Right lung (tissue), 10 donors: ENCODE measurements around the gene ZNF493. TPM values are rescaled to one million over a fixed set of nuclear protein-coding genes. Genes with fewer than 3 reads are reported as not detected.

Experiments
- DNase-seq, 2 donors: peaks; one replicate each; pipeline ENCODE4 v3.0.0-alpha.2; 2013
- long read RNA-seq, 8 donors: transcript quantifications; one replicate each; lab custom pipeline, GENCODE V29; 2026
- polyA plus RNA-seq, 5 donors: library from polyadenylated mRNA; unstranded; fragments of 120-200 nt; gene quantifications; one replicate each; pipeline versions ENCODE4 v1.2.1 to v1.2.3, GENCODE V29; 2013; ENCODE audit warnings: inconsistent platforms in 1 of 5, low replicate concordance in 1 of 5; ENCODE audit not compliant: insufficient read length in 5 of 5, insufficient read depth in 1 of 5

The ZNF493 gene
- polyA plus RNA-seq: 10 to 100 TPM; 23.1 to 79.5 (median 35.6) TPM
- long read RNA-seq, donor 1, transcript ZNF493-208 (1 exons, 1,769 nt): major isoform, 13 of 15 reads
- long read RNA-seq, donor 1, partial matches to known transcripts: 0 of 15 reads
- long read RNA-seq, donor 1, other reads (novel, unspliced or antisense): 0 of 15 reads
- long read RNA-seq, donor 2, full-length matches to known transcripts: 3 of 3 reads
- long read RNA-seq, donor 2, partial matches to known transcripts: 0 of 3 reads
- long read RNA-seq, donor 2, other reads (novel, unspliced or antisense): 0 of 3 reads
- long read RNA-seq, donor 3, full-length matches to known transcripts: 9 of 9 reads
- long read RNA-seq, donor 3, partial matches to known transcripts: 0 of 9 reads
- long read RNA-seq, donor 3, other reads (novel, unspliced or antisense): 0 of 9 reads
- long read RNA-seq, donor 4, full-length matches to known transcripts: 4 of 4 reads
- long read RNA-seq, donor 4, partial matches to known transcripts: 0 of 4 reads
- long read RNA-seq, donor 4, other reads (novel, unspliced or antisense): 0 of 4 reads
- long read RNA-seq, donor 5, partial matches to known transcripts: 0 of 4 reads
- long read RNA-seq, donor 5, other reads (novel, unspliced or antisense): 0 of 4 reads
- long read RNA-seq, donor 6, full-length matches to known transcripts: 4 of 4 reads
- long read RNA-seq, donor 6, partial matches to known transcripts: 0 of 4 reads
- long read RNA-seq, donor 6, other reads (novel, unspliced or antisense): 0 of 4 reads
- long read RNA-seq, donor 7, transcript ZNF493-208 (1 exons, 1,769 nt): major isoform, 5 of 6 reads
- long read RNA-seq, donor 7, partial matches to known transcripts: 0 of 6 reads
- long read RNA-seq, donor 7, other reads (novel, unspliced or antisense): 0 of 6 reads
- long read RNA-seq, donor 8, partial matches to known transcripts: 0 of 4 reads
- long read RNA-seq, donor 8, other reads (novel, unspliced or antisense): 0 of 4 reads

DNA sequence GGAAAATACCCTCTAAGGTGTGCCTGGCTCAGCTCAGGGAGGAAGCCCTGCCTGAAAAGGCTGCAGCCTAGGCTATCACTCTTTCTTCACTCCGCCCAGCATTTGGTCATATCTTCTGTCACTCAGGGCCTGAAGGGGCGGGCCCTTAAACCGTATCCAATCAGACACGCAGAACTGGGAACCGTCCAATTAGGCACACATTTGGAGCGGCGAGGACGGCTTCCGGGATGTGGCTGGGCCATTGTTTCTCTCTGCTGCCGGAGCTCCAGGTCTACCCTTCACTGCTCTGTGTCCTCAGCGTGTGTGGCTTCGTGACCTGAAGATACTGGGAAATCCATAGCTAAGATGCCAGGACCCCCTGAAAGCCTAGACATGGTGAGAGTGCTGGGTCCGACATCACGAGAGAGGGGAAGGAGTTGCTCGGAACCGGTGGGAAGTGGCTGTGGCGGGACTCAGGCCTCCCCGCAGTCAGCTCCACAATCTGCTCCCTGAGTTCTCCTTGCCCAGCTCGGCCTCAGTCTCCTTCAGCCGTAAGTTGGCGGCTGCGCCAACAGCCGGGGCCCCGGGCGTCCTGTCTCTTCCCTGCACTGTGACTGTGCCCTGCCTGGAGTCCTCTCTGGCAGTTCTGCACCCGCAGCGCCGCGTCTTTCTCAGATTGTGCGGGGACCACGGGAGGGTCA lies at the start of gene ZNF493:
Gene ZNF493 (plus strand): TSS at position 241 of the 680 bp plus-strand sequence. CDS start 105 bp downstream, at position 346.
- DNase-seq: peak; percentile 91 to 94

DNA sequence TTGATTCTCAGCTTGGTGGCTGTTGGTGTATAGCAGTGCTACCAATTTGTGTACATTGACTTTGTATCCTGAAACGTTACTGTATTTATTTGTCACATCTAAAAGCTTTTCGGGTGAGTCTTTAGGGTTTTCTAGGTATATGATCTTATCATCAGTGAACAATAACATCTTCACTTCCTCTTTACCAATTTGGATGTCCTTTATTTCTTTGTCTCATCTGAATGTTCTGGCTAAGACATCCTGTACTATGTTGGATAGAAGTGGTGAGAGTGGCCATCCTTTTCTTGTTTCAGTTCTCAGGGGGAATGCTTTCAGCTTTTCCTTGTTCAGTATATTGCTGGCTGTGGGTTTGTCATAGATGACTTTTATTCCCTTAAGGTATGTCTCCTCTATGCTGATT lies 44.1 kb upstream of the ZNF493 start:
- no peak for DNase-seq

DNA sequence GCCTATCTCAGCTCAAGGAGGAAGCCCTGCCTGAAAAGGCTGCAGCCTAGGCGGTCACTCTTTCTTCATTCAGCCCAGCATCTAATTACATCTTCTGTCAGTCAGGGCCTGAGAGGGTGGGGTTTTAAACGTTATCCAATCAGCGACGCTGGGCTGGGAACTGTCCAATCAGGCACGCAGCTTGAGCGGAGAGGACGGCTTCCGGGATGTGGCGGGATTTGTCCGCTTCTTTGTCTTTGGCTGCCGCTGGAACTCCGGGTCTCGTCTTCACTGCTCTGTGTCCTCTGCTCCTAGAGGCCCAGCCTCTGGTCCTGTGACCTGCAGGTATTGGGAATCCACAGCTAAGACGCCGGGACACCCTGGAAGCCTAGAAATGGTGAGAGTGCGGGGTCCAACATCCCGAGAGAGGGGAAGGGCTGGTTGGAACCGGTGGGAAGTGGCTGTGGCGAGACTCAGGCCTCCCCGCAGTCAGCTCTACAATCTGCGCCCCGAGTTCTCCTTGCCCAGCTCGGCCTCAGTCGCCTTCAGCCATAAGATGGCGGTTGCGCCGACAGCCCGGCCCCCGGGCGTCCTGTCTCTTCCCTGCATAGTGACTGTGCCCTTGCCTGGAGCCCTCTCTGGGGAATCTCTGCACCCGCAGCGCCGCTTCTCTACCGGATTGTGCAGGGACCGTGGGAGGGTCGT lies 38.0 kb upstream of the ZNF493 start, which contains the start of gene ZNF738:
Gene ZNF738 (plus strand): TSS at position 233 of the 684 bp plus-strand sequence. CDS start 141 bp downstream, at position 374.
- DNase-seq: peak; percentile 89 to 96

DNA sequence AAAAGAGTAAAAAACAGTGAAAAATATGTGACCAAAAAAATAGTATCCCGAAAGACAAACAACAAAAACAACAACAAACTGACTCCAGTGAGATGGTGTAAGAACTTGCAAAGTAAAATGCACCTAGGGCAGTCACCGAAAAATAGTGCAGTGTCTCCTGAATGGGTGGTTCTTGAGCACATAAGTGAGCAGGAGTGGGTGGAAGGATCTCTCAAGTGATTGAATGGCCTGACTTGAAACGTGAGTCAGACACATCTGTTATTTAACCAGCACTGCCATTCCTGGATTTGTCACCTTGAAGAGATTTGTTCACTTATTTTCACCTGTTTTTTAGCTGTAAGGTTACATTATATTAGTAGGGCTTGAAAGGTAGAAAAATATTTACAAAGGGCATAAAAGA lies 34.6 kb upstream of the ZNF493 start:
- no peak for DNase-seq

DNA sequence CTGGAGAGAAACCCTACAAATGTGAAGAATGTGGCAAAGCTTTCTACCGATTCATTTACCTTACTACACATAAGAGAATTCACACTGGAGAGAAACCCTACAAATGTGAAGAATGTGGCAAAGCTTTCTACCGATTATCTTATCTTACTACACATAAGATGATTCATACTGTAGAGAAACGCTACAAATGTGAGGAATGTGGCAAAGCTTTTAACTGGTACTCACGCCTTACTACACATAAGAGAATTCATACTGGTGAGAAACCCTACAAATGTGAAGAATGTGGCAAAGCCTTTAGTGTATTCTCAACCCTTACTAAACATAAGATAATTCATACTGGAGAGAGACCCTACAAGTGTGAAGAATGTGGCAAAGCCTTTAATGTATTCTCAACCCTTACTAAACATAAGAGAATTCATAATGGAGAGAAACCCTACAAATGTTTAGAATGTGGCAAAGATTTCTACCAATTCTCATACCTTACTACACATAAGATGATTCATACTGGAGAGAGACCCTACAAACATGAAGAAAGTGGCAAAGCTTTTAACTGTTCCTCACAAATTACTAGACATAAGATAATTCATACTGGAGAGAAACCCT lies 12.9 kb upstream of the ZNF493 start:
- DNase-seq: no peak

DNA sequence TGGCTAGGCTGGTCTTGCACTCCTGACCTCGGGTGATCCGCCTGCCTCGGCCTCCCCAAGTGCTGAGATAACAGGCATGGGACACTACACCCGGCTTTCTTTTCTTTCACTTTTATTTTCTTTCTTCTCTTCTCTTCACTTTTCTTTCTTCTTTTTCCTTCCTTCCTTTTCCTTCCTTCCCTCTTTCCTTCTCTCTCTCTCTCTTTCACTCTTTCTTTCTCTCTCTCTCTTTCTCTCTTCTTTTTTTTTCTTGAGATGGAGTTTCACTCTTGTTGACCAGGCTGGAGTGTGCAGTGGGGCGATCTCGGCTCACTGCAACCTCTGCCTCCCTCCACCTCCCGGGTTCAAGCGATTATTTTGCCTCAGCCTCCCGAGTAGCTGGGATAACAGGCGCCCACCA lies 812 bp upstream of the ZNF493 start:
- DNase-seq: no peak

DNA sequence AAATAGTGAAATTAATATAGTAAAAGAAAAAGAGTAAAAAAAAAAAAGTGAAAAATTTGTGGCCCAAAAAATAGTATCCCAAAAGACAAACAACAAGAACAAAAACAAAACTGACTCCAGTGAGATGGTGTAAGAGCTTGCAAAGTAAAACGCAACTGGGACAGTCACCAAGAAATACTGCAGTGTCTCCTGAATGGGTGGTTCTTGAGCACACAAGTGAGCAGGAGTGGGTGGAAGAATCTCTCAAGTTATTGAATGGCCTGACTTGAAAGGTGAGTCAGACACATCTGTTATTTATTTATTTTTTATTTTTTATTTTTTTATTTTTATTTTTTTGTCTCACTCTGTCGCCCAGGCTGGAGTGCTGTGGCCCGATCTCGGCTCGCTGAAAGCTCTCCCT lies 1.9 kb downstream of the ZNF493 start:
- DNase-seq: no peak

DNA sequence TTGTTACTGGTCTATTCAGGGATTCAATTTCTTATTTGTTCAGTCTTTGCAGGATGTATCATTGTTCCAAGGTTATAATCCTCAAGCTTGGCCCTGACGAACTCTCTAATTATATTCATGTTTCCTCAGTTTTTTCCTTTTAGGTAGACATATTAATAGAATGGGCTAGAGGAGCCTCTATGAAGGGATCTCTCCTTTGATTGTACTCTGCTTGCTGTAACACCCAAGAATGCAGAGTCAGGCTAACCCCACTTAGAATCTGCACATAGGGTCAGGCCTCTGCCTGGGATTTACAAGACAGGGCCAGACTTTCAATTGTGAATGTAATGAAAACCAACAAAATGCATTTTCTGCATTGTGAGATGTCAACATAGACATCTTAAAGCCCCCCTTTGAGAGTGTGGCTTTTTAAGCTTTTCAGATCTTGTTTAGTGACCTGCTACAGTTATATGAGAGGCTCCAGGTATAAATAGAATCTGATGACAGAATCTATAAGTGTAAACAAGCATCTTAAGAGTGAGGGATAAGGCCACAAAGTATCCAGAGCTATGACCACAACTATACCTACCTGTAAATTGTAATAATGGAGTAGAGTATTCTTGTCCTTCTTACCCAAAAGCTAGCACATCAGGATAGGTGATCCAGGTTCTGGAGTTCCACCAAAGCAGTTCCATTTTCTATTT lies 5.5 kb downstream of the ZNF493 start:
- no peak for DNase-seq

DNA sequence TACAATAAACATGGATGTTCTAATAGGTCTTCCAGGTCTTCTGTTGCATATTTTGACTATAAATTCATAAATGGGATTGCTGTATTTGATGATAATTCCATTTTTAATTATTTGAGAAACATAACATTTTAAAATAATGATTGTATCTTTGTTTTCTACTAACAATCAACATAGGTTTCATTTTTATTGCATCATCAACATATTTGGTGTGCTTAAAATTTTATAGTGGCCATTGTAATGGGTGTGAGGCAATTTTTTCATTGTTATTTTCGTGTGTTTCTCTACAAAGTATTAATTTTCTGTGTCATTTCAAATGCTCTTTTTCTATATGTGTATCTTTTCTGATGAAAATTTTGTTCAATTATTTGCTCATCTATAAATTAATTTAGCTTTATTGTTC lies 13.2 kb downstream of the ZNF493 start:
- no peak for DNase-seq

DNA sequence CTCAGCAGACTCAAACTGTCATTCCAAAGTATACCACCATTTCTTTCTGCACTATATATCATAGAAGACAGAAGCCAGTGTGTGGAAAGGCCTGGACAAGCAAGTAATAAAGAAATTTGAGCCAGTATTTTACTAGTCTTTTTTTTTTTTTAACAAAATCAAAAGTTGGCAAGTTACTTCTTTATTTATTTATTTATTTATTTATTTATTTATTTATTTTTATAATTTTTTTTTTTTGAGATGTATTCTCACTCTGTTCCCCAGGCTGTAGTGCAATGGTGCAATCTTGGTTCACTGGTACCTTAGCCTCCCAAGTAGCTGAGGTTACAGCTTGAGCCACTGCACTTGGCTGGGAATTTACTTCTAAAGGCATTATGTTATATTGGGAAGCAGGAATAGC lies 25.3 kb downstream of the ZNF493 start:
- no peak for DNase-seq

DNA sequence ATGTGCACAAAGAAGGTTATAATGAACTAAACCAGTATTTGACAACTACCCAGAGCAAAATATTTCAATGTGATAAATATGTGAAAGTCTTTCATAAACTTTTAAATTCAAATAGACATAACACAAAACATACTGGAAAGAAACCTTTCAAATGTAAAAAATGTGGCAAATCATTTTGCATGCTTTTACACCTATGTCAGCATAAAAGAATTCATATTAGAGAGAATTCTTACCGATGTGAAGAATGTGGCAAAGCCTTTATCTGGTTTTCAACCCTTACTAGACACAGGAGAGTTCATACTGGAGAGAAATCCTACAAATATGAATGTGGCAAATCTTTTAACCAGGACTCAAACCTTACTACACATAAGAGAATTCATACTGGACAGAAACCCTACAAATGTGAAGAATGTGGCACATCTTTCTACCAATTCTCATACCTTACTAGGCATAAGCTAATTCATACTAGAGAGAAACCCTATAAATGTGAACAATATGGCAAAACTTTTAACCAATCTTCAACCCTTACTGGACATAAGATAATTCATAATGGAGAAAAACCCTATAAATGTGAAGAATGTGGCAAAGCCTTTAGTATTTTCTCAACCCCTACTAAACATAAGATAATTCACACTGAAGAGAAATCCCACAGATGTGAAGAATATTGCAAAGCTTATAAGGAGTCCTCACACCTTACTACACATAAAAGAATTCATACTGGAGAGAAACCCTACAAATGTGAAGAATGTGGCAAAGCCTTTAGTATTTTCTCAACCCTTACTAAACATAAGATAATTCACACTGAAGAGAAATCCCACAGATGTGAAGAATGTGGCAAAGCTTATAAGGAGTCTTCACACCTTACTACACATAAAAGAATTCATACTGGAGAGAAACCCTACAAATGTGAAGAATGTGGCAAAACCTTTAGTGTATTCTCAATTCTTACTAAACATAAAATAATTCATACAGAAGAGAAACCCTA lies 26.4 kb downstream of the ZNF493 start:
- DNase-seq: no peak

DNA sequence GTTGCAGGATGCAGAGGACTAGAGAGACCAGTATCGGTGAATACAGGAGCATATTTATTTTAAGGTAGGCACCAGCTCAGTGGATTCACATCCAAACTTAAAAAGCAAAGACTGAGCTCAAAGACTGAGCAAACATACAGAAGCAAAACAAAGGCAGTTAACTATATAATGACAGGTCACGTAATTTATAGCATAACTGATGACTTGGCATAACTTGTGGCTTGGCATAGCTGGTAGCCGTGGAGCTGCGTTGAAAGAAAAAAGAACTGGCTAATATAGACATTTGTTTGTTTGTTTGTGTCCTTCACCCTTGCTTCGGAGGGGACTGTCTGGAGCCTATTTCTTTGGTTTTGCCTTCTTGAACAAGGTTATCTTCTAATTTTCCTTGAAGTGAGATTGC lies 33.7 kb downstream of the ZNF493 start:
- no peak for DNase-seq

DNA sequence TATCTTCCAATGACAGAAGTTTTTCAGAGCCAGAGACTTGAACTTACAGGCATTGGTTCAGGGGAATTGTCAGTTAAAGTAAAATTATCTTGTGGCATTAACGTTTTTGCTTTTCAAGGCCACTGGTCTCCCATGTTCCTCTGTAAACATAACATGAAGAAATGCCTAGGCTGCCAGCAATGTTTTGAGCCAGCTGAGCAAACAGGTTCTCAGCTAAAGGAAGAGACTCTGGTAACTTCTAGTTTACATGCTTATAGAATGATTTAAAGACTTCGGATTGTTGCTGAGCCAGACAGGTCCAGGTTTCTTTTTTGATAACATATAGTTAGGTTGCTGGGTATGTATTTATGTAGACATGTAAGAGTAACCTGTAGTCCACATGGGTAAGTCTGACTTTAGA lies 35.7 kb downstream of the ZNF493 start:
- no peak for DNase-seq

DNA sequence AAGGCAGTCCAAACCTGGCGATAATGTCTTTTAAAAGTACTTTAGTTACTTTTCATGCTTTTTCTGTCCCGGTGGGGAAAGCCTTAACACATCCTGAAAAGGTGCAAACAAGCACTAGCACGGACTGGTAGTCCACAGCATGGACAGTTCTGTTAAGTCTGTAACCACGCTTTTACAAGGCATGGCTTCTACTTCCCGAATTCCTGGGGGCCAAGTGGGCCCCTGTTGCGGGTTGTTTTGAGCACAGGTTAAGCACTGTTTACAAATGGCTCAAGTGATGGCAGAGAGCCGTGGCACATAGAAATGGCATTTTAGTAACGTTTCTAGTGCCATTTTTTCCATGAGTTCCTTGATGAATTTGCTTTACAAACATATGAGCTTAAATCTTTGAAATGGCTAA lies 37.6 kb downstream of the ZNF493 start:
- DNase-seq: no peak

DNA sequence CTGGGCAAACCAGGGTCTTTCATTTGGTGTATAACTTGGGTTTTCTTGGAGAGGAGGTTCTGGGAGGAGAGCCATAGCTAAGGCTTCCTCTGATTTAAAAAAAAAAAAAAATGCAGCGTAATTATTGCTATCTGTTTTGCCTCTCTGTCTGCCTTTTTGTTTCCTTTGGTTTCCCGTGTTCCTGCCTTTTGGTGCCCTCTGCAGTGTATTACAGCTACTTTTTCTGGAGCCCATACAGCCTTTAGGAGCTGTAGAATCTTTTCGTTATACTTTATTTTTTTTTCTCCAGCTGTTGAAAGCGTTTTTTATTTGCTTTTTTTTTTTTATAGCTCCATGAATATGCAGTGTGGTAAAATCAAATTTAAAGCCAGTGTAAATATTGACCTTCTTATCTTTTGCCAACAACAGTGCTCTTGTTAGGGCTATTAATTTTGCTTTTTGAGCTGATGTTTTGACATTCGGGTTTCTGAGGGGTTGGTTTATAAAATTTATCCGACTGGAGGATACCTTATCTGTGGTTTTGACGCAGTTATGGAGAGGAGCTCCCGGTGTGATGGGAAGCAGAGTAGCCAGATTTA lies 38.1 kb downstream of the ZNF493 start:
- no peak for DNase-seq

DNA sequence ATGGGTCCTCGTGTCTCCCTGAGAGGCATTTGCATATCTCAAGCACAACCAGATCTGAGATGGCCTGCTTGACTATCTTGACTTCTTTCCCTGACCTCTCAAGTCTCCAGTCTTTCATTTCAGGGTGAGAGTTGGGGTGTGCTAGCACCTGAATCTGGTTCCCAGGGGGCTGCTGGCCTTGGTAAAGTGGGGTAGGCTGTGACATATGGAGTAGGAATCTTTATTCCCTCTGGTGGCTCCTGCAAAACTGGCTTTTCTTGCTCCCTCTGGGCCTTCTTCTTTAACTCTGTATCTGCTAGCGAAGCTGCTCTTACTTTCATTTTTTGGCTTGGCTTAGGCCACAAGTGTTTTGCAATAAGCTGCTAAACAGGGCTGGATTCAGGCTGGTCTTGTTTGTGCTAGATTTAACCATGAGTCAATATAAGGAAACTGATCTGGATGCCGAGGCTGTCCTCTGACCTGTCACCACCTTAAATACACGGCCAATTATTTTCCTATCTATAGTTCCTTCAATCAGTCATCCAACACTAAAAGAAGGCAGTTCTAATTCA lies 42.3 kb downstream of the ZNF493 start:
- DNase-seq: peak; percentile 32 to 55

DNA sequence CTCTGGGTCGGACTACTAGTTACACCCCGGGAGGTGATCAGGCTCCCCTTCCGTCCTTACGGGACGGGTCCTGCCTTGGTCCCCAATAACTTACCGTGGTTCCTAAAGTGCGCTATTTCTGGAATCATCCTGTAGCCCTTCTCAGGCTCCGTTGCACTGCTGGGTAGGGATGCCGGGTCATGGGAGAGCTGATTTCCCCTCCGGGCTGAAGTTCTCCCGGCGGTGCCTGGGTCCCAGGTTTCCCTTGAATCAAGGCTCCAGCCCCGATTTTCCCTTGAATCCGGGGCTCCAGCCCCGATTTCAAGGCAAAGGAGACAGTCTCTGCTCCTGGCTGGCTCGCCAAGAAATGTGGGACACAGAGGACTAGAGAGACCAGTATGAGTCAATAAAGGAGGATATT lies 43.4 kb downstream of the ZNF493 start:
- DNase-seq: no peak

DNA sequence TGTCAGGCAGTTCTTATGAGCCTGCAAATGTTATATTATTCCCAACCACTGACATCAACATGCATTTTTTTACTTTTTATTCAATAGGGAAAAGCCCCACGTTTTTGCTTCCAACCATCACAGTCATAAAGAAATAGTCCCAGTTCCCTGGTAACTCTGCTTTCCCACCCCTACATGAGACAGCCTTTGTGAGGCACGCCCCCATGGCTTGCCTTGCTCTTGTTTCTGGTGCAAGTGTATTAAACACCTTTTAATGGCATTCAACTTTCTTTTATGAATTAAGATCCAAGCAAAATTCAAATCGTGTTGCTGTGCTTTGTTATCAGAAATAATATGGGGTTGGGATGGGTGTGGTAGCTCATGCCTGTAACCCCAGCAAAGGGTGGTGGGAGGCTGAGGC lies 54.3 kb downstream of the ZNF493 start:
- no peak for DNase-seq
